PC-3 (cell line): ENCODE data around the gene GAP43. TPM values are rescaled to one million over a fixed set of nuclear protein-coding genes. Genes with fewer than 3 reads are reported as not detected.

Experiments used
- ATAC-seq: fragments of 200-7000 bp; cut with Tn5 transposase; 2 replicates; pipeline ENCODE4 v1.9.1; 2020; ENCODE audit warnings: mild to moderate bottlenecking, moderate library complexity
- BruUV-seq: library from RNA; stranded (reverse); fragments of 400-500 nt; replicated peaks from 2 replicates; lab custom pipeline; 2021; lab: Mats Ljungman, UMichigan
- CTCF ChIA-PET: fragments of 300-600 bp; sonication (Branson Sonifier 250); formaldehyde crosslinking; loops from one replicate; lab custom pipeline; 2022; ENCODE audit warnings: antibody characterized with exemption; lab: Charles Lee
- POLR2A ChIA-PET: fragments of 300-600 bp; sonication (Branson Sonifier 250); formaldehyde crosslinking; loops from one replicate; lab custom pipeline; 2022; ENCODE audit warnings: antibody characterized with exemption; ENCODE audit not compliant: unreplicated experiment; lab: Charles Lee
- DNase-seq: peaks from one replicate; pipeline ENCODE4 v3.0.0-alpha.2; 2015
- H2AFZ ChIP-seq: fragments of 300-600 bp; sonication (generic); 2 replicates; pipeline ENCODE4 v1.6.0; 2016; ENCODE audit warnings: antibody characterized with exemption, low read length
- H3F3A ChIP-seq: fragments of 300-600 bp; sonication (generic); one replicate; pipeline ENCODE4 v1.6.0; 2017; ENCODE audit warnings: antibody characterized with exemption, low read length, control low read depth, mild to moderate bottlenecking; ENCODE audit not compliant: unreplicated experiment
- H3K27ac ChIP-seq: fragments of 300-600 bp; sonication (generic); 2 replicates; pipeline ENCODE4 v1.5.1; 2016; ENCODE audit warnings: mild to moderate bottlenecking, low read length
- H3K27me3 ChIP-seq: fragments of 300-600 bp; sonication (generic); 2 replicates; pipeline ENCODE4 v1.6.1; 2016; ENCODE audit warnings: low read length, mixed read lengths
- H3K36me3 ChIP-seq: fragments of 300-600 bp; sonication (generic); 2 replicates; pipeline ENCODE4 v1.6.1; 2016; ENCODE audit warnings: low read depth, mixed run types, low read length, mixed read lengths
- H3K4me1 ChIP-seq: fragments of 300-600 bp; sonication (generic); 2 replicates; pipeline ENCODE4 v1.5.1; 2016; ENCODE audit warnings: low read length; ENCODE audit not compliant: insufficient read depth
- H3K4me2 ChIP-seq: fragments of 300-600 bp; sonication (generic); 2 replicates; pipeline ENCODE4 v1.6.0; 2016; ENCODE audit warnings: low read length
- H3K4me3 ChIP-seq: fragments of 300-600 bp; sonication (generic); 2 replicates; pipeline ENCODE4 v1.5.1; 2016; ENCODE audit warnings: mild to moderate bottlenecking, low read length, mixed read lengths
- H3K79me2 ChIP-seq: fragments of 300-600 bp; sonication (generic); 2 replicates; pipeline ENCODE4 v1.6.1; 2017; ENCODE audit warnings: low read length, mixed read lengths
- H3K9ac ChIP-seq: fragments of 300-600 bp; sonication (generic); 2 replicates; pipeline ENCODE4 v1.6.0; 2016; ENCODE audit warnings: mild to moderate bottlenecking, low read length
- H3K9me2 ChIP-seq: fragments of 300-600 bp; sonication (generic); replicated peaks from 2 replicates; pipeline ENCODE4 v1.6.1; 2016; ENCODE audit warnings: mixed run types, low read length, mixed read lengths
- H3K9me3 ChIP-seq: fragments of 300-600 bp; sonication (generic); 2 replicates; pipeline ENCODE4 v1.6.1; 2016; ENCODE audit warnings: low read length, mixed read lengths
- H4K20me1 ChIP-seq: fragments of 300-600 bp; sonication (generic); 2 replicates; pipeline ENCODE4 v1.6.1; 2016; ENCODE audit warnings: low read length, mixed read lengths
- EZH2 ChIP-seq: fragments of 300-600 bp; sonication (generic); IDR thresholded peaks from one replicate; pipeline ENCODE4 v1.6.1; 2017; ENCODE audit warnings: antibody characterized with exemption, mild to moderate bottlenecking, low read length; ENCODE audit not compliant: unreplicated experiment
- EZH2phosphoT487 ChIP-seq: fragments of 300-600 bp; sonication (generic); IDR thresholded peaks from 2 replicates; pipeline ENCODE4 v1.6.1; 2018; ENCODE audit warnings: mild to moderate bottlenecking, antibody characterized with exemption, low read length, borderline replicate concordance
- intact Hi-C: fragments of 100-400 bp; cut with micrococcal nuclease; formaldehyde crosslinking; loops from 2 replicates; pipeline ENCODE4 v1.9.0; 2023
- total RNA-seq: library from RNA; depleted of rRNA; stranded (reverse); fragments of >200 nt; gene quantifications from 2 replicates; pipeline ENCODE4 v1.2.3, GENCODE V29; 2014
- TF ChIP-seq, protein P1 (sequence below): fragments of 300-600 bp; sonication (generic); conservative IDR thresholded peaks from 2 replicates; pipeline ENCODE4 v1.5.1; 2017; ENCODE audit warnings: antibody characterized with exemption, low read depth, mild to moderate bottlenecking, low read length

The GAP43 gene
- total RNA-seq, 1 experiment from 2014 or later: not detected

DNA sequence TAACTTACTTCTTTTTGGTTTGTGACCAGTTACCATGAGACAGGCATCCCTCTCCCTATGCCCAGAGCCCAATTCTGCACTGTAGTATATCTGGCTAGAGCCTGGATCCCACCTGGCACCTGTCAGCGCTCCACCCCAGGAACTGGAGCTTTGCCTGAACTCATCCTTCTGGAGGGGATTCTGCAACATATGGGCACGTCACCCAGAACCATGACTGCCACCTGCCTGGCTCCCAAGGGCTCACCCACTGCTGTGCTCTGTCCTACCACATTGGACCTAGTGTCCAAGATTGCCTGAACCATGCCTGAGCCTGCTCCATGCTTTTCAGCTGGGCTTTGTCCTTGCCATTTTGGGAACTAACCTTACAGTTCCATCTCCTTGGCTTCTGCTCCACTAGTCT is 21.1 kb upstream of the GAP43 start:
- ChIA-PET CTCF (no interaction called here), POLR2A (no interaction called here)
- no peaks in the 10 kb centered on the region for H3K9me2 ChIP-seq
- no peaks in the 10 kb centered on the region for H3K79me2 ChIP-seq
- no peaks in the 10 kb centered on the region for H4K20me1 ChIP-seq
- H3K9me3 ChIP-seq: no peaks in the 10 kb centered on the region
- H2AFZ ChIP-seq: no peak overlapping the region
- ATAC-seq: no peak
- intact Hi-C loops: no loop called here
- no peak for TF ChIP-seq EZH2
- TF ChIP-seq EZH2phosphoT487: no peak
- TF ChIP-seq, protein P1, sequence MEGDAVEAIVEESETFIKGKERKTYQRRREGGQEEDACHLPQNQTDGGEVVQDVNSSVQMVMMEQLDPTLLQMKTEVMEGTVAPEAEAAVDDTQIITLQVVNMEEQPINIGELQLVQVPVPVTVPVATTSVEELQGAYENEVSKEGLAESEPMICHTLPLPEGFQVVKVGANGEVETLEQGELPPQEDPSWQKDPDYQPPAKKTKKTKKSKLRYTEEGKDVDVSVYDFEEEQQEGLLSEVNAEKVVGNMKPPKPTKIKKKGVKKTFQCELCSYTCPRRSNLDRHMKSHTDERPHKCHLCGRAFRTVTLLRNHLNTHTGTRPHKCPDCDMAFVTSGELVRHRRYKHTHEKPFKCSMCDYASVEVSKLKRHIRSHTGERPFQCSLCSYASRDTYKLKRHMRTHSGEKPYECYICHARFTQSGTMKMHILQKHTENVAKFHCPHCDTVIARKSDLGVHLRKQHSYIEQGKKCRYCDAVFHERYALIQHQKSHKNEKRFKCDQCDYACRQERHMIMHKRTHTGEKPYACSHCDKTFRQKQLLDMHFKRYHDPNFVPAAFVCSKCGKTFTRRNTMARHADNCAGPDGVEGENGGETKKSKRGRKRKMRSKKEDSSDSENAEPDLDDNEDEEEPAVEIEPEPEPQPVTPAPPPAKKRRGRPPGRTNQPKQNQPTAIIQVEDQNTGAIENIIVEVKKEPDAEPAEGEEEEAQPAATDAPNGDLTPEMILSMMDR: no peak
- no peak overlapping the region for H3K27ac ChIP-seq
- no peaks in the 10 kb centered on the region for H3F3A ChIP-seq
- no peaks in the 10 kb centered on the region for H3K36me3 ChIP-seq
- H3K27me3 ChIP-seq: peaks cover 9% of the 10 kb centered on the region; the same call in 1 of the 2 replicates
- H3K4me3 ChIP-seq: no peak overlapping the region
- H3K9ac ChIP-seq: no peak overlapping the region
- no peak overlapping the region for H3K4me2 ChIP-seq
- H3K4me1 ChIP-seq: no peaks in the 10 kb centered on the region
- no peak for DNase-seq
- BruUV-seq: no TSS peak

DNA sequence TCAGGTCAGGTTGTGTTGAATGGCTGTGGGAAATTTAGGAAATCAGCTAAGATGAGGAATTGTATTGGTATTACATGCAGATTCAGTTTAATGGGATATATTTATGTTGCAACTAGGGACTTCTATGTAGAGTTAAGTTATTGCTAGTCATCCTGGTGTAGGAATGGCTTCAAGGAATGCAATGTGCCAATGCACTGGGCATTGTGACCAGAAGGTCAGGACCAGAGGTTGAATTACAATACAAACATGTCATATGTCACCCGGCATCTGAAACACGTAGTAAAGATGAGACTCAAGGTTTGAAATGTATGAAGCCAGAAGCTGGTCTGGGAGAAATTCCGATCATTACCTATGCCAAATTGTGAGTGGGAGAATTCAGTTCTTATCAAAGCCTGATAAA is 11.7 kb upstream of the GAP43 start:
- no peak for ATAC-seq
- H3K4me1 ChIP-seq: no peaks in the 10 kb centered on the region
- no peak overlapping the region for H2AFZ ChIP-seq
- H3K36me3 ChIP-seq: no peaks in the 10 kb centered on the region
- DNase-seq: no peak
- no peaks in the 10 kb centered on the region for H3K79me2 ChIP-seq
- no peaks in the 10 kb centered on the region for H3K9me3 ChIP-seq
- intact Hi-C loops: no loop called here
- H3K27ac ChIP-seq: no peak overlapping the region
- H3K4me3 ChIP-seq: no peak overlapping the region
- BruUV-seq: no TSS peak
- peaks cover 14% of the 10 kb centered on the region for H3K27me3 ChIP-seq
- no peaks in the 10 kb centered on the region for H3K9me2 ChIP-seq
- POLR2A ChIA-PET: no interaction called here
- H3K9ac ChIP-seq: no peak overlapping the region
- CTCF ChIA-PET: no interaction called here
- no peaks in the 10 kb centered on the region for H4K20me1 ChIP-seq
- no peaks in the 10 kb centered on the region for H3F3A ChIP-seq
- H3K4me2 ChIP-seq: no peak overlapping the region
- TF ChIP-seq, protein P1: no peak
- TF ChIP-seq EZH2phosphoT487: no peak
- TF ChIP-seq EZH2: no peak

DNA sequence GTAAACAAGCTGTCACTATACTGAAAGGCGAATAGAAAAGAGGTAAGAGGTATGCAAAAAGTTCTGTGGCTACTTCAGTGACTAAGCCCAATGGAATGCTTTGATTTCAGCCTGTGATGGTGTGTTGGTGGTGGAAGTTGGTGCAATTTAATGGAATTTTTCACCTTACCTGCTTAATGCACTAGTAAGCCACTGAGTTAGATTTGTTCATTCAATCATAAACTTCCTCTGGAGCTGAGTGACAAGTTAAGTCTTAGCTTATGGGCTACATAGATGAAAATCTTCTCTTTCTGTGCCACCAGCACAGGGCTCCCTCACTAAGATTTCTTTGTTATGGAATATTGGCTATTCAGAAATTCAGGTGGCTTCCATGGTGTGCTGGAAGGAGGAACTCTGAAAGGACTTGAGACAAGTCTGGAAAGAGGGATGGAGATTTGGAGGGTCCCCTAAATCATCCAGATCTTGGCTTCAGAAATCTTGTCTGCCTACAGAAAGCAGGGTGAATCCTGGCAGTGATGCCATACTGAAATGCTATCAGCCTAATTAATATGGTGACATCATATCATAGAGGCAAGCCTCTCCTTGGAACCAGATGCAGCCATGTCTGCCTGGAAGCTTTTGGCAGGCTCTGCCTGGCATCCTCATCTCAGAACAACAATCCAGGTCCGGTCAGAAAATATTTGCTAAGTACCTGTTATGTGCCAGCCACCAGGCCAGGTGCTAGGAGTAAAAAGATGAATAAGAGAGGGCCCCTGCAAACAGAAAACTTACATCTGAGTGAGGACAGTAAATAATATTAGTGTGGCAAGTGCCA is 8.1 kb upstream of the GAP43 start:
- Histone ChIP-seq H3K27ac (no peak overlapping the region), H3K36me3 (no peaks in the 10 kb centered on the region), H3K4me3 (no peak overlapping the region), H4K20me1 (no peaks in the 10 kb centered on the region), H3K27me3 (peaks cover 39% of the 10 kb centered on the region), H3K9me3 (no peaks in the 10 kb centered on the region), H3K9me2 (no peaks in the 10 kb centered on the region), H3K9ac (no peak overlapping the region), H3K4me1 (no peaks in the 10 kb centered on the region), H3K4me2 (no peak overlapping the region), H3F3A (no peaks in the 10 kb centered on the region), H2AFZ (no peak overlapping the region), H3K79me2 (no peaks in the 10 kb centered on the region)
- ChIA-PET POLR2A (no interaction called here), CTCF (no interaction called here)
- no peak for TF ChIP-seq EZH2
- TF ChIP-seq, protein P1: no peak
- TF ChIP-seq EZH2phosphoT487: no peak
- DNase-seq (peak; percentile 53), ATAC-seq (no peak)
- BruUV-seq: no TSS peak
- intact Hi-C loops: no loop called here
